IMR-90 (cell line): Measurements from ENCODE around the gene AKAP6. TPM values are rescaled to one million over a fixed set of nuclear protein-coding genes. Genes with fewer than 3 reads are reported as not detected.
A peak's percentile ranks its signal among the peaks of the same experiment; 100 is the strongest.

ENCODE experiments used
- ATAC-seq: fragments of 200-7000 bp; cut with Tn5 transposase; 2 replicates; pipeline ENCODE4 v1.9.1; 2020; ENCODE audit warnings: low read depth, mild to moderate bottlenecking, moderate library complexity
- BruUV-seq: library from RNA; stranded (reverse); fragments of 400-500 nt; replicated peaks from 2 replicates; lab custom pipeline; 2021; lab: Mats Ljungman, UMichigan
- CTCF ChIA-PET: fragments of 300-600 bp; formaldehyde crosslinking; extraction: SDS; loops from one replicate; lab custom pipeline; 2021; ENCODE audit warnings: antibody characterized with exemption; lab: Yijun Ruan, JAX
- POLR2A ChIA-PET: fragments of 300-600 bp; sonication (Branson Sonifier 250); formaldehyde crosslinking; loops from one replicate; lab custom pipeline; 2022; ENCODE audit warnings: antibody characterized with exemption; ENCODE audit not compliant: unreplicated experiment; lab: Charles Lee
- DNase-seq: peaks from one replicate; pipeline ENCODE4 v3.0.0; 2013
- H2AFZ ChIP-seq: replicated peaks from 2 replicates; pipeline ENCODE3; 2013; ENCODE audit warnings: low read length, mild to moderate bottlenecking; ENCODE audit not compliant: poor library complexity
- H2AK5ac ChIP-seq: 2 replicates; pipeline ENCODE4 v1.6.1; 2013; ENCODE audit warnings: low read depth, low read length, inconsistent platforms
- H2AK9ac ChIP-seq: replicated peaks from 2 replicates; pipeline ENCODE3; 2013; ENCODE audit warnings: mild to moderate bottlenecking, low read depth, low read length, moderate library complexity; ENCODE audit not compliant: poor library complexity
- H2BK120ac ChIP-seq: 2 replicates; pipeline ENCODE4 v1.6.1; 2013; ENCODE audit warnings: low read depth, low read length, inconsistent platforms
- H2BK15ac ChIP-seq: 3 replicates; pipeline ENCODE4 v1.6.1; 2013; ENCODE audit warnings: low read depth, low read length, inconsistent platforms
- H2BK20ac ChIP-seq: 2 replicates; pipeline ENCODE4 v1.6.1; 2013; ENCODE audit warnings: low read depth, mild to moderate bottlenecking, inconsistent platforms, low read length, moderate library complexity
- H2BK5ac ChIP-seq: 2 replicates; pipeline ENCODE4 v1.6.1; 2013; ENCODE audit warnings: mild to moderate bottlenecking, low read depth, low read length, inconsistent platforms; ENCODE audit not compliant: poor library complexity, severe bottlenecking
- H3K14ac ChIP-seq: replicated peaks from 2 replicates; pipeline ENCODE4 v1.6.1; 2013; ENCODE audit warnings: low read depth, low read length, inconsistent platforms
- H3K18ac ChIP-seq: 2 replicates; pipeline ENCODE4 v1.6.1; 2013; ENCODE audit warnings: low read depth, low read length, control low read depth
- H3K23ac ChIP-seq: 2 replicates; pipeline ENCODE4 v1.6.1; 2013; ENCODE audit warnings: low read depth, low read length, inconsistent platforms
- H3K27ac ChIP-seq: 2 replicates; pipeline ENCODE4 v1.5.1; 2013; ENCODE audit warnings: mild to moderate bottlenecking, control low read depth, low read length; ENCODE audit not compliant: insufficient read depth
- H3K27me3 ChIP-seq: 2 replicates; pipeline ENCODE4 v1.6.1; 2013; ENCODE audit warnings: low read length; ENCODE audit not compliant: control insufficient read depth, insufficient read depth
- H3K36me3 ChIP-seq: 2 replicates; pipeline ENCODE4 v1.6.1; 2013; ENCODE audit warnings: low read length, mixed read lengths; ENCODE audit not compliant: control insufficient read depth, insufficient read depth
- H3K4ac ChIP-seq: 2 replicates; pipeline ENCODE4 v1.6.1; 2013; ENCODE audit warnings: low read depth, low read length, inconsistent platforms
- H3K4me1 ChIP-seq: 2 replicates; pipeline ENCODE4 v1.6.1; 2013; ENCODE audit warnings: low read length, mixed read lengths; ENCODE audit not compliant: control insufficient read depth, insufficient read depth
- H3K4me2 ChIP-seq: 2 replicates; pipeline ENCODE4 v1.6.1; 2013; ENCODE audit warnings: low read depth, mild to moderate bottlenecking, control low read depth, low read length, moderate library complexity
- H3K4me3 ChIP-seq: 2 replicates; pipeline ENCODE4 v1.5.1; 2013; ENCODE audit warnings: low read depth, mild to moderate bottlenecking, control low read depth, low read length, moderate library complexity; ENCODE audit not compliant: insufficient read depth
- H3K56ac ChIP-seq: 2 replicates; pipeline ENCODE4 v1.6.1; 2013; ENCODE audit warnings: low read length, inconsistent platforms; ENCODE audit not compliant: insufficient read depth; ENCODE audit errors: extremely low read depth
- H3K79me1 ChIP-seq, 2 experiments: 2 replicates each; pipeline ENCODE4 v1.6.1; 2013; ENCODE audit warnings: low read length in 2 of 2, inconsistent platforms in 1 of 2, low read depth in 1 of 2
- H3K9ac ChIP-seq: 2 replicates; pipeline ENCODE4 v1.6.1; 2013; ENCODE audit warnings: low read depth, low read length, control low read depth
- H3K9me1 ChIP-seq: 2 replicates; pipeline ENCODE4 v1.6.1; 2013; ENCODE audit warnings: low read length, inconsistent platforms; ENCODE audit not compliant: insufficient read depth
- H3K9me3 ChIP-seq: 2 replicates; pipeline ENCODE4 v1.6.1; 2013; ENCODE audit warnings: low read length; ENCODE audit not compliant: control insufficient read depth, insufficient read depth
- H4K20me1 ChIP-seq: 2 replicates; pipeline ENCODE4 v1.6.1; 2013; ENCODE audit warnings: low read length, inconsistent platforms; ENCODE audit not compliant: insufficient read depth
- H4K5ac ChIP-seq: 2 replicates; pipeline ENCODE4 v1.6.1; 2013; ENCODE audit warnings: mild to moderate bottlenecking, low read depth, low read length, control low read depth
- H4K8ac ChIP-seq, 2 experiments: 2 replicates each; pipeline ENCODE4 v1.6.1; 2013; ENCODE audit warnings: low read depth in 2 of 2, low read length in 2 of 2, control low read depth in 1 of 2, inconsistent platforms in 1 of 2
- H4K91ac ChIP-seq: 2 replicates; pipeline ENCODE4 v1.6.1; 2013; ENCODE audit warnings: low read depth, low read length, inconsistent platforms; ENCODE audit not compliant: insufficient read depth
- CEBPB ChIP-seq: IDR thresholded peaks from 2 replicates; pipeline ENCODE4 v1.6.1; 2012; ENCODE audit warnings: low read depth, low read length, improper control_type of control experiment
- MAFK ChIP-seq: IDR thresholded peaks from 2 replicates; pipeline ENCODE4 v1.6.1; 2012; ENCODE audit warnings: low read depth, low read length, improper control_type of control experiment
- RAD21 ChIP-seq: IDR thresholded peaks from 2 replicates; pipeline ENCODE4 v1.6.1; 2012; ENCODE audit warnings: low read length, improper control_type of control experiment
- SMC3 ChIP-seq: fragments of 150-350 bp; IDR thresholded peaks from 2 replicates; pipeline ENCODE4 v1.6.1; 2016; ENCODE audit warnings: low read depth, mild to moderate bottlenecking, antibody characterized with exemption, low read length, moderate library complexity
- WGBS, 2 experiments: methylation state at CpG; one replicate each; pipeline versions ENCODE4 v1.1.5 to v1.1.7; 2013; ENCODE audit warnings: missing lambda C conversion rate in 2 of 2; ENCODE audit not compliant: insufficient read length in 1 of 2; ENCODE audit errors: extremely low coverage in 2 of 2; 5-methylcytosine and 5-hydroxymethylcytosine counted together
- dilution Hi-C: fragments of 300-500 bp; cut with HindIII; formaldehyde crosslinking; loops from one replicate; pipeline ENCODE4 v1.14.3; 2018; ENCODE audit warnings: low sequenced_read_pairs; ENCODE audit not compliant: unreplicated experiment
- in situ Hi-C: fragments of 300-500 bp; cut with MboI; formaldehyde crosslinking; loops from 3 replicates; pipeline ENCODE4 v1.14.3; 2019; ENCODE audit warnings: low sequenced_read_pairs, inconsistent platforms, mixed read lengths
- intact Hi-C: fragments of 100-400 bp; cut with micrococcal nuclease; formaldehyde crosslinking; loops from 2 replicates; pipeline ENCODE4 v1.10.0; 2022
- polyA plus RNA-seq, 3 experiments: library from polyadenylated mRNA; depleted of rRNA; stranded (reverse); fragments of >200 nt; gene quantifications; 2 replicates each; pipeline ENCODE4 v1.2.3, GENCODE V29; 2012; ENCODE audit warnings: low replicate concordance in 1 of 3
- total RNA-seq: library from RNA; depleted of rRNA; stranded (reverse); fragments of >200 nt; gene quantifications from 2 replicates; pipeline ENCODE4 v1.2.3, GENCODE V29; 2012
- TF ChIP-seq, protein P1 (sequence below): conservative IDR thresholded peaks from 2 replicates; pipeline ENCODE4 v1.5.1; 2012; ENCODE audit warnings: mild to moderate bottlenecking, low read depth, low read length, improper control_type of control experiment
- TF ChIP-seq, protein P2 (sequence below): fragments of 150-350 bp; IDR thresholded peaks from 2 replicates; pipeline ENCODE4 v1.6.1; 2017; ENCODE audit warnings: mild to moderate bottlenecking, antibody characterized with exemption, low read length, low read depth

AKAP6 gene
- total and polyA plus RNA-seq, 2 of the 4 experiments (the other 2 are of a cell fraction): 0.22 to 1.6 TPM

DNA sequence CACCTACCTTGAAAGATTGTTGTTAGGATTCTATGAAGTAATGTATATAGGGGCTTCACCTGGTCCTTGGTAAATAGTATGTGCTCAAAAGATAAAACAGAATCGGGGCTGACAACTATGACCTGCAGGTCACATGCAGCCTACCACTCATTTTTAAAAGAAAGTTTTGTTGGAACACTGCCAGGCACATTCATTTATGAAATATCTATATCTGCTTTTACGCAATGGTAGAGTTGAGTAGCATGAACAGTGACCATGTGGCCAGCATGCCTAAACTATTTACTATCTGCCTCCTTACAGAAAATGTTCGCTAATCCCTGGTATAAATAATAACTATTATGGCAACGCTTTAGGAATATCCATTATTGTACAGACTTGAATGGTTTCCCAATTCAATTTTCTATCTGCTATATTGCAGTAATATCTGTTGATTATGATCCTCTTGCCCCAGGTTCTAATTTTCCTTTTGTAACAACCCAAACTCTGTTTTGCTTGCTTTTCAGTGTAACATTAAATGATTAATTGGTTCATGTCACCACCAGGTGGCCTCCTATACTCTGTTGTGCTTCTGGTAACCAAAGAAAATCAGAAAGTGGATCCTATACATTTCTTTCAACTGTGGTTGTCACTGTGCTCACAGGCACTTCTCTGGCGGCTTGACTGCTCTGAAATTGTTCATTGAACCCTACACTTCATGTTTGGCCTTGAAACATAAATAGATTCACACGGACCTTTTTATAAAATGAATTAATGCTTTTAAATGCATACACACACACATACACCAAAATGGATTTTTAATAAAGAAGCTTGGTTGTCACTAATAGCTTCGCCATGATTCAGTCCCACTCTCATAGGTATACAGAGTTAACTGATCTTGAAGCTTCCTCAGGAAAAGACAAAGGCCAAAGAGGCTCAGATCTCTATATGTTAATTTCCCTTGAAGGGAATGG is 381.9 kb downstream of the AKAP6 start:
- H2AFZ ChIP-seq: no peak overlapping the region
- no TSS peak for BruUV-seq
- WGBS, 2 experiments: no CpG with 5 or more reads among the region's 7 CpGs
- no peak for TF ChIP-seq MAFK
- TF ChIP-seq, protein P1, sequence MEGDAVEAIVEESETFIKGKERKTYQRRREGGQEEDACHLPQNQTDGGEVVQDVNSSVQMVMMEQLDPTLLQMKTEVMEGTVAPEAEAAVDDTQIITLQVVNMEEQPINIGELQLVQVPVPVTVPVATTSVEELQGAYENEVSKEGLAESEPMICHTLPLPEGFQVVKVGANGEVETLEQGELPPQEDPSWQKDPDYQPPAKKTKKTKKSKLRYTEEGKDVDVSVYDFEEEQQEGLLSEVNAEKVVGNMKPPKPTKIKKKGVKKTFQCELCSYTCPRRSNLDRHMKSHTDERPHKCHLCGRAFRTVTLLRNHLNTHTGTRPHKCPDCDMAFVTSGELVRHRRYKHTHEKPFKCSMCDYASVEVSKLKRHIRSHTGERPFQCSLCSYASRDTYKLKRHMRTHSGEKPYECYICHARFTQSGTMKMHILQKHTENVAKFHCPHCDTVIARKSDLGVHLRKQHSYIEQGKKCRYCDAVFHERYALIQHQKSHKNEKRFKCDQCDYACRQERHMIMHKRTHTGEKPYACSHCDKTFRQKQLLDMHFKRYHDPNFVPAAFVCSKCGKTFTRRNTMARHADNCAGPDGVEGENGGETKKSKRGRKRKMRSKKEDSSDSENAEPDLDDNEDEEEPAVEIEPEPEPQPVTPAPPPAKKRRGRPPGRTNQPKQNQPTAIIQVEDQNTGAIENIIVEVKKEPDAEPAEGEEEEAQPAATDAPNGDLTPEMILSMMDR: peak; percentile 42
- TF ChIP-seq, protein P2, sequence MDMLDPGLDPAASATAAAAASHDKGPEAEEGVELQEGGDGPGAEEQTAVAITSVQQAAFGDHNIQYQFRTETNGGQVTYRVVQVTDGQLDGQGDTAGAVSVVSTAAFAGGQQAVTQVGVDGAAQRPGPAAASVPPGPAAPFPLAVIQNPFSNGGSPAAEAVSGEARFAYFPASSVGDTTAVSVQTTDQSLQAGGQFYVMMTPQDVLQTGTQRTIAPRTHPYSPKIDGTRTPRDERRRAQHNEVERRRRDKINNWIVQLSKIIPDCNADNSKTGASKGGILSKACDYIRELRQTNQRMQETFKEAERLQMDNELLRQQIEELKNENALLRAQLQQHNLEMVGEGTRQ: no peak
- TF ChIP-seq RAD21: peak; percentile 41
- peak; percentile 31; the same call in 1 of the 2 replicates for TF ChIP-seq CEBPB
- peak; percentile 34; the same call in 1 of the 2 replicates for TF ChIP-seq SMC3
- H3K9ac ChIP-seq: peak overlapping the region; percentile 1; the same call in 1 of the 2 replicates
- no peak overlapping the region for H4K91ac ChIP-seq
- intact Hi-C loops: loop anchor here (2.0 kb wide), 1 partner anchor 1082 kb away; no protein-coding TSS in a partner anchor
- ATAC-seq (peak; percentile 44; the same call in 1 of the 2 replicates), DNase-seq (peak; percentile 14)
- H2AK9ac ChIP-seq: no peak overlapping the region
- no peak overlapping the region for H2BK5ac ChIP-seq
- no peaks in the 10 kb centered on the region for H3K79me1 ChIP-seq
- peak overlapping the region; percentile 66; the same call in 1 of the 2 replicates for H2BK120ac ChIP-seq
- H4K20me1 ChIP-seq: no peaks in the 10 kb centered on the region
- POLR2A ChIA-PET: no interaction called here
- H3K36me3 ChIP-seq: no peaks in the 10 kb centered on the region
- in situ Hi-C loops: no loop called here
- H3K4ac ChIP-seq: no peak overlapping the region; the same call in 1 of the 2 replicates
- dilution Hi-C loops: no loop called here
- H2BK15ac ChIP-seq: no peak overlapping the region
- peak overlapping the region; percentile 32; the same call in 1 of the 2 replicates for H3K4me3 ChIP-seq
- H3K56ac ChIP-seq: no peak overlapping the region; the same call in 1 of the 2 replicates
- H3K14ac ChIP-seq: no peak overlapping the region
- peak overlapping the region; percentile 99 for H3K4me2 ChIP-seq
- H3K9me1 ChIP-seq: no peaks in the 10 kb centered on the region
- H3K9me3 ChIP-seq: no peaks in the 10 kb centered on the region
- no peaks in the 10 kb centered on the region; the same call in 1 of the 2 replicates for H3K4me1 ChIP-seq
- H4K8ac ChIP-seq: no peak overlapping the region
- H2BK20ac ChIP-seq: no peak overlapping the region
- 0 out of 2 replicates have a peak overlapping the region, but pooled peaks have one; percentile 75 for H3K23ac ChIP-seq
- no peak overlapping the region for H3K27ac ChIP-seq
- no peak overlapping the region for H4K5ac ChIP-seq
- CTCF ChIA-PET: interaction anchor here (1.0 kb wide), 1 partner anchor 122 kb away, joined by 3 read pairs; no protein-coding TSS in a partner anchor
- H3K27me3 ChIP-seq: no peaks in the 10 kb centered on the region
- H2AK5ac ChIP-seq: no peak overlapping the region
- H3K18ac ChIP-seq: no peak overlapping the region
